ENCODE data around the gene PDZRN4. TPM values are rescaled to one million over a fixed set of nuclear protein-coding genes. Genes with fewer than 3 reads are reported as not detected.

PDZRN4 gene
- total RNA-seq, 1 experiment from 2014 or later = not detected

DNA sequence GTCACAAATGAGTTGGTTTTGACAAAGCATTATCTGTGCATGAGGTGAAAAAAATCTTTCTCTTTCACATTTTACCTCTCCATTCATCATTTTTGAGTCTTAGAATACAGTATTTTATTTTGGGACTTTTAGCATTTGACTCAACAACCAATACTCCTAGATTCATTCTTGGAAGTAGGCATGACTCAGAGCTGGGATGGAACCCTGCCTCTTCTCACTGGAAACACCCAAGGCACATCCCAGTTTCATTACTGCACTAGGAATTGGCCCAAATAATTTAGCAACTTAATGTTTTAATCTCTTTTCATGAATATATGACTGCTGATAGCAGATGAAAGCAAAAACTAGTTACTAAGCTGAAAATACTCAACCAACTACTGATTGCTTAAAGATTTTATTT is 3.3 kb upstream of the PDZRN4 start:
- CTCF ChIA-PET = no interaction called here
- no peak for DNase-seq
- H3K27me3 Mint-ChIP-seq (ENCODE audit: unreplicated experiment) = peaks cover 11% of the 10 kb centered on the region
- TF ChIP-seq, protein P1, sequence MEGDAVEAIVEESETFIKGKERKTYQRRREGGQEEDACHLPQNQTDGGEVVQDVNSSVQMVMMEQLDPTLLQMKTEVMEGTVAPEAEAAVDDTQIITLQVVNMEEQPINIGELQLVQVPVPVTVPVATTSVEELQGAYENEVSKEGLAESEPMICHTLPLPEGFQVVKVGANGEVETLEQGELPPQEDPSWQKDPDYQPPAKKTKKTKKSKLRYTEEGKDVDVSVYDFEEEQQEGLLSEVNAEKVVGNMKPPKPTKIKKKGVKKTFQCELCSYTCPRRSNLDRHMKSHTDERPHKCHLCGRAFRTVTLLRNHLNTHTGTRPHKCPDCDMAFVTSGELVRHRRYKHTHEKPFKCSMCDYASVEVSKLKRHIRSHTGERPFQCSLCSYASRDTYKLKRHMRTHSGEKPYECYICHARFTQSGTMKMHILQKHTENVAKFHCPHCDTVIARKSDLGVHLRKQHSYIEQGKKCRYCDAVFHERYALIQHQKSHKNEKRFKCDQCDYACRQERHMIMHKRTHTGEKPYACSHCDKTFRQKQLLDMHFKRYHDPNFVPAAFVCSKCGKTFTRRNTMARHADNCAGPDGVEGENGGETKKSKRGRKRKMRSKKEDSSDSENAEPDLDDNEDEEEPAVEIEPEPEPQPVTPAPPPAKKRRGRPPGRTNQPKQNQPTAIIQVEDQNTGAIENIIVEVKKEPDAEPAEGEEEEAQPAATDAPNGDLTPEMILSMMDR (IDR thresholded peaks at IDR 0.05; ENCODE audit: unreplicated experiment) = no peak
- H3K9me3 Mint-ChIP-seq (ENCODE audit: low read depth, unreplicated experiment) = no peaks in the 10 kb centered on the region
- no TSS peak for BruUV-seq (replicated peaks)
- no peak overlapping the region for H3K4me3 Mint-ChIP-seq (ENCODE audit: low read depth, unreplicated experiment)
- H3K4me1 Mint-ChIP-seq (ENCODE audit: low read depth, unreplicated experiment) = peaks cover 8% of the 10 kb centered on the region
- no peak overlapping the region for H3K27ac Mint-ChIP-seq (ENCODE audit: unreplicated experiment)
- intact Hi-C loops (cut with micrococcal nuclease; ENCODE audit: unreplicated experiment) = no loop called here
- no peaks in the 10 kb centered on the region for H3K36me3 Mint-ChIP-seq (ENCODE audit: insufficient read depth, unreplicated experiment)

DNA sequence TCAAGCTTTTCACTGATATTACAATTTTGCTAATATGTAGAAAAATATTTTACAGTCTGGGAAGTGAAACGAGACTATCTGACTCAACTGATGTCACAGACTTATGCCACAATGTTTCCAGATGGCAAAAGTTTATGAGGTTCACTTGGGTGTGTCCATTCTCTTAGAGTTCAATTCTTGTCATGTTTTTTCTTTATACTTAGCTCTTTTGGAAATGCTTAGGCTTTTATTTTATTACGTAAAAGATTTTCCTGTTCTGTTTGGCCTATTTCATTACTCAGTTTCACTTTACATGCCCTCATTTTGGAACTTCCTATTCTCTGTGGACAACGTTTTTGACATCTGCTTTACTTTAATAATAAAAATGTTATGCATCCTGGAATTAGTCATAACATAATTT is 2.1 kb upstream of the PDZRN4 start:
- H3K27ac Mint-ChIP-seq (ENCODE audit: unreplicated experiment) = no peak overlapping the region
- H3K9me3 Mint-ChIP-seq (ENCODE audit: low read depth, unreplicated experiment) = no peaks in the 10 kb centered on the region
- BruUV-seq (replicated peaks) = no TSS peak
- CTCF ChIA-PET = no interaction called here
- H3K27me3 Mint-ChIP-seq (ENCODE audit: unreplicated experiment) = peaks cover 15% of the 10 kb centered on the region
- no peaks in the 10 kb centered on the region for H3K36me3 Mint-ChIP-seq (ENCODE audit: insufficient read depth, unreplicated experiment)
- TF ChIP-seq, protein P1 (IDR thresholded peaks at IDR 0.05; ENCODE audit: unreplicated experiment) = no peak
- DNase-seq = no peak
- no peak overlapping the region for H3K4me3 Mint-ChIP-seq (ENCODE audit: low read depth, unreplicated experiment)
- H3K4me1 Mint-ChIP-seq (ENCODE audit: low read depth, unreplicated experiment) = peaks cover 12% of the 10 kb centered on the region
- intact Hi-C loops (cut with micrococcal nuclease; ENCODE audit: unreplicated experiment) = no loop called here

DNA sequence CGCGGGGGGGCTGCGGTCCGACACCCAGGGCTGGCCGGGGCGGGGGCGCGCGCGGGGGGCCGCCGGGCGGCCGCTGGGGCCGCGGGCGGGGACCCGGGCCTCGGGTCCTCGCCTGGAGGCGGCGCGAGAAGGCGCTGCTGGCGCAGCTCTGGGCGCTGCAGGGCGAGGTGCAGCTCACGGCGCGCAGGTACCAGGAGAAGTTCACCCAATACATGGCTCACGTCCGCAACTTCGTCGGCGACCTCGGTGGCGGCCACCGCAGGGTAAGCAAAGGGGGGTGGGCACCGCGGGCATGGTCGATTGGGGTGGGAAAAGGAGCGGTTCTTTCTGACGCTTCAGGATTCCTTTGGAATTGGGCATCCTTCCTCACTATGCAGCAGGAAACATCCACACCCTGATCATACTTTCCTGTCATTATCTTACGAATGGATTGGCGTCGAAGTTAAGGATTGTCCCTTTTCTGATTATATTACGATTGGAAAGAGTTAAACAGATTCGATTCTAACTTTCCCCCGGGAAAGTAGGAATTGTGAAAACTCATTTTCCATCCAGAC is 798 bp downstream of the PDZRN4 start:
- Mint-ChIP-seq H3K27me3 (ENCODE audit: unreplicated experiment) (peaks cover 15% of the 10 kb centered on the region), H3K9me3 (ENCODE audit: low read depth, unreplicated experiment) (no peaks in the 10 kb centered on the region), H3K4me1 (ENCODE audit: low read depth, unreplicated experiment) (peaks cover 12% of the 10 kb centered on the region), H3K27ac (ENCODE audit: unreplicated experiment) (no peak overlapping the region), H3K4me3 (ENCODE audit: low read depth, unreplicated experiment) (peak overlapping the region; percentile 68), H3K36me3 (ENCODE audit: insufficient read depth, unreplicated experiment) (no peaks in the 10 kb centered on the region)
- DNase-seq = peak; percentile 0
- CTCF ChIA-PET = no interaction called here
- intact Hi-C loops (cut with micrococcal nuclease; ENCODE audit: unreplicated experiment) = no loop called here
- BruUV-seq (replicated peaks) = no TSS peak
- TF ChIP-seq, protein P1 (IDR thresholded peaks at IDR 0.05; ENCODE audit: unreplicated experiment) = no peak

DNA sequence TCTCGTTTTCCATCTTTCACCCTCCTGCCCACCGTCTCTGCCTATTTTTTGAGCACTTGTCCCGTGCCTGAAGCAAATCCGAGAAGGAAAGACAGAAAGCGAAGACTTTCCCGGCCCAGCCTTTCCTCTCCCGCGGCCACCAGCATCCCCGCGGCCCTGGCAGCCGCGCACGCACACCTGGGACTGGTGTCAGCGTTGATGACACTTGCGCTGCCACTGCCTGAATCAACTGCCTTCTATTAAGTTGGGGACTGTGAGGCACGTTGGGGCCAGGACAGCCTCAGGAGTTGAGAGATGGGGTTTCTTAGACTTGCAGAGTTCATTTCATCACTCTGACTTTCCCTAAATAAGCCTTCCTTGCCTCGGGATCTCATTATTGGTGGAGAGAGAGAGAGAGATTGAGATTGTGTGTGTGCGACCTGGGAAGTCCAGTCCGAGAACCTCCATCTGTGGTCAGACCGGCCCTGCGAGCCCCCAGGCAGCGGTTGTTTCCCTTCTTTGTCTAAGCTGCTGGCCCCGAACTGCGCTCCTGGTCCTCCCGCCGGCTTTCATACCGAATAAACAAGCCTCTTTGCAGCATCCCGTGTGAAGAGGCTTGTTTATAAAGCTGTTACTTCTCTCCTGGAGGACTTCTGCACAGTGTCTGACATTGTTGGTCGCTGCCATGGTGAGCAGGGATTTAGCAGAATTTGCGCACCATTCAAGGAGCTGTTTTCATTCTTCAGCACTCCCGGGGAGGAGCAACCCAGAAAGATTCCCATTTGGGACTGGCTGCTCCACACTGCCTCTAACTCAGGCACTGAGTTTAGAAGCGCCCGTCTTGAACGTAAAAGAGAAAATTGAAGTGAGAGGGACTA is 1.5 kb downstream of the PDZRN4 start:
- no peak overlapping the region for H3K27ac Mint-ChIP-seq (ENCODE audit: unreplicated experiment)
- intact Hi-C loops (cut with micrococcal nuclease; ENCODE audit: unreplicated experiment) = no loop called here
- no peaks in the 10 kb centered on the region for H3K9me3 Mint-ChIP-seq (ENCODE audit: low read depth, unreplicated experiment)
- DNase-seq = peak; percentile 3
- peak overlapping the region; percentile 68 for H3K4me3 Mint-ChIP-seq (ENCODE audit: low read depth, unreplicated experiment)
- H3K36me3 Mint-ChIP-seq (ENCODE audit: insufficient read depth, unreplicated experiment) = no peaks in the 10 kb centered on the region
- peaks cover 12% of the 10 kb centered on the region for H3K4me1 Mint-ChIP-seq (ENCODE audit: low read depth, unreplicated experiment)
- CTCF ChIA-PET = interaction anchor here (0.6 to 0.9 kb wide), 2 partner anchors 10 to 541 kb away, joined by 3 to 9 read pairs; no protein-coding TSS in a partner anchor
- H3K27me3 Mint-ChIP-seq (ENCODE audit: unreplicated experiment) = peaks cover 15% of the 10 kb centered on the region
- no TSS peak for BruUV-seq (replicated peaks)
- TF ChIP-seq, protein P1 (IDR thresholded peaks at IDR 0.05; ENCODE audit: unreplicated experiment) = no peak
